RWPE2 (cell line): ENCODE data around the gene NFASC.

Experiments
- ATAC-seq: fragments of 200-7000 bp; cut with Tn5 transposase; 3 replicates; pipeline ENCODE4 v1.9.1; 2021; ENCODE audit warnings: low read depth
- DNase-seq: peaks from one replicate; pipeline ENCODE4 v3.0.0-alpha.2; 2020; ENCODE audit warnings: low spot score
- H3K27ac ChIP-seq: fragments of 450-650 bp; 2 replicates; pipeline ENCODE4 v1.5.1; 2017; ENCODE audit warnings: mild to moderate bottlenecking; ENCODE audit not compliant: poor library complexity, severe bottlenecking
- H3K27me3 ChIP-seq: fragments of 250-450 bp; sonication (Bioruptor Pico); 2 replicates; pipeline ENCODE4 v1.5.1; 2021; ENCODE audit warnings: mild to moderate bottlenecking, moderate library complexity; ENCODE audit not compliant: insufficient read depth, poor library complexity, severe bottlenecking
- H3K36me3 ChIP-seq: fragments of 250-450 bp; sonication (Bioruptor Pico); 2 replicates; pipeline ENCODE4 v1.5.1; 2020; ENCODE audit warnings: low read depth, mild to moderate bottlenecking, moderate library complexity
- H3K4me1 ChIP-seq: fragments of 250-450 bp; sonication (Bioruptor Pico); 2 replicates; pipeline ENCODE4 v1.5.1; 2021; ENCODE audit warnings: mild to moderate bottlenecking, moderate library complexity; ENCODE audit not compliant: insufficient read depth, poor library complexity, severe bottlenecking
- H3K4me3 ChIP-seq: fragments of 250-450 bp; sonication (Bioruptor Pico); 2 replicates; pipeline ENCODE4 v1.5.1; 2021; ENCODE audit warnings: mild to moderate bottlenecking, moderate library complexity; ENCODE audit not compliant: severe bottlenecking
- H3K9me3 ChIP-seq: fragments of 250-450 bp; sonication (Bioruptor Pico); 2 replicates; pipeline ENCODE4 v1.5.1; 2021; ENCODE audit warnings: mild to moderate bottlenecking, moderate library complexity; ENCODE audit not compliant: severe bottlenecking
- TF ChIP-seq, protein P1 (sequence below): fragments of 450-650 bp; IDR thresholded peaks from one replicate; pipeline ENCODE4 v1.5.1; 2017; ENCODE audit warnings: mild to moderate bottlenecking, moderate library complexity; ENCODE audit not compliant: poor library complexity, severe bottlenecking

The NFASC gene

DNA sequence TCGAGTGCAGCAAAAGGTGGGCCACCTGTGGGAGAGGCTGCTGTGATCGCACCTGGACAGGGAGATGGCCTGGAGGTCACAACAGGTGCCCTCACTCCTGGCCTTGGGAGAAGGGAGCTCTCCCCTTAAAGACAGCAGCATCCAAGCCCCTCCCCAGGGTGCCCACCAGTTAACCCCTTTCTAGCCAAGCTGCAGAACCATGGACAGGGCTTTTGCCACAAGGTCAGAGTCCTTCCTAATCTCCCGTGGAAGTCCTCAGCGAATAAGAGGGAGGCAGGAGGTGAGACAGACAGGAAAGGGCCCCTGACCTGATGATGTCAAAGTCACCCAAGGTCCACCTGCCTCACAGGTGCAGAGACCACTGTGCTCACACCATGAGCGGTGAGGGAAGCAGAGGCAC, 174.1 kb downstream of the NFASC start:
- ATAC-seq (no peak), DNase-seq (no peak)
- TF ChIP-seq, protein P1, sequence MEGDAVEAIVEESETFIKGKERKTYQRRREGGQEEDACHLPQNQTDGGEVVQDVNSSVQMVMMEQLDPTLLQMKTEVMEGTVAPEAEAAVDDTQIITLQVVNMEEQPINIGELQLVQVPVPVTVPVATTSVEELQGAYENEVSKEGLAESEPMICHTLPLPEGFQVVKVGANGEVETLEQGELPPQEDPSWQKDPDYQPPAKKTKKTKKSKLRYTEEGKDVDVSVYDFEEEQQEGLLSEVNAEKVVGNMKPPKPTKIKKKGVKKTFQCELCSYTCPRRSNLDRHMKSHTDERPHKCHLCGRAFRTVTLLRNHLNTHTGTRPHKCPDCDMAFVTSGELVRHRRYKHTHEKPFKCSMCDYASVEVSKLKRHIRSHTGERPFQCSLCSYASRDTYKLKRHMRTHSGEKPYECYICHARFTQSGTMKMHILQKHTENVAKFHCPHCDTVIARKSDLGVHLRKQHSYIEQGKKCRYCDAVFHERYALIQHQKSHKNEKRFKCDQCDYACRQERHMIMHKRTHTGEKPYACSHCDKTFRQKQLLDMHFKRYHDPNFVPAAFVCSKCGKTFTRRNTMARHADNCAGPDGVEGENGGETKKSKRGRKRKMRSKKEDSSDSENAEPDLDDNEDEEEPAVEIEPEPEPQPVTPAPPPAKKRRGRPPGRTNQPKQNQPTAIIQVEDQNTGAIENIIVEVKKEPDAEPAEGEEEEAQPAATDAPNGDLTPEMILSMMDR, result no peak
- no peaks in the 10 kb centered on the region for H3K4me1 ChIP-seq
- no peak overlapping the region for H3K4me3 ChIP-seq
- H3K27me3 ChIP-seq, result peaks cover 44% of the 10 kb centered on the region
- no peak overlapping the region for H3K27ac ChIP-seq
- no peaks in the 10 kb centered on the region for H3K36me3 ChIP-seq
- H3K9me3 ChIP-seq, result no peaks in the 10 kb centered on the region

- no peaks in the 10 kb centered on the region for H3K36me3 ChIP-seq
- no peak for DNase-seq
- H3K4me1 ChIP-seq, result no peaks in the 10 kb centered on the region
- no peak for ATAC-seq
- TF ChIP-seq, protein P1, result no peak
- peaks cover 44% of the 10 kb centered on the region for H3K27me3 ChIP-seq
- H3K9me3 ChIP-seq, result no peaks in the 10 kb centered on the region
- no peak overlapping the region for H3K4me3 ChIP-seq
- no peak overlapping the region for H3K27ac ChIP-seq
Measured at GRCh38 chr1:205045146-205045545, 174.5 kb downstream of the NFASC start.

GRCh38 chr1:205046870-205047269, 176.2 kb downstream of the NFASC start:
- H3K36me3 ChIP-seq, result no peaks in the 10 kb centered on the region
- no peaks in the 10 kb centered on the region for H3K9me3 ChIP-seq
- no peaks in the 10 kb centered on the region for H3K4me1 ChIP-seq
- no peak for ATAC-seq
- TF ChIP-seq, protein P1, result no peak
- no peak for DNase-seq
- no peak overlapping the region for H3K27ac ChIP-seq
- no peak overlapping the region for H3K4me3 ChIP-seq
- H3K27me3 ChIP-seq, result peaks cover 33% of the 10 kb centered on the region

DNA sequence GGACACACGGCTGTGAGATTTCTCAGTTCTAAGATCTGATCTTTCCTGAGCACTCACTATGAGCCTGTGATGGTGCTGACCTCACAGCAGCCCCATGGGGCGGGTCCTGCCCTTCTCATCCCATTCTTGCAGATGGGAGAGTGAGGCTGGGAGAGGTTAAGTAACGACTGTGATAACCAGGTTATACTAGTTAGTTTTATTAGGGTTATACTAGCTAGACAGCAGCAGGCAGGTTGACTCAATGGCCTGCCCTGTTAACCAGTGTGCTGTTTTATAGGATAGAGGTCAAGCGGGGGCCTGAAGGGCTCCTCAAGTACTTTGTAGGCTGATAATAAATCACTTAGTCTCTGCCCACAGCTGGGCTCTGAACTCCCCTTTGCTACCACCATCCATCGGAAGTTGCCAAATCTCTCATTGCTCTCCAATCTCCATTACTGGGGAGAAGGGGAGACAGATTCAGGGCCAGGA, 177.1 kb downstream of the NFASC start:
- ATAC-seq, result no peak
- peaks cover 23% of the 10 kb centered on the region for H3K27me3 ChIP-seq

DNA sequence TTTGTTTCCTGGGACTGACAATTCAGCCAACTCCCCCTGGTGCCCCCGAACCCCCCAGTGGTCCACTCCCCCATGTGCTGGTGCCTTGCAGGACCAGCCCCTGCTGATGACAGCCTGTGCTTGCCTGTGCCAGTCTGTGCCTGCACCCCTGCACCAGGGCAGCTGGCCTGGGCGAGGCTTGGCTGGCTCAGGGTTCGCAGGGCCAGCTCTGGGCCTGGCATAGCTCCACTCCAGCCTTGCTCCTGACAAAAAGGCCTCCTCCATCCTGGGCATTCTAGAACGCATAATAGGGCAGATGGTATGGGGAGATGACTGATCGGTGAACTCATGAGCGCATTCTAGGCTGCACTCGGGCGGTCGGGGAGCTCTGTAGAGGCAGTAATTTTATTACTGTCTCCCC, 177.7 kb downstream of the NFASC start:
- Histone ChIP-seq H3K36me3 (no peaks in the 10 kb centered on the region), H3K4me3 (no peak overlapping the region), H3K4me1 (no peaks in the 10 kb centered on the region), H3K27me3 (peaks cover 21% of the 10 kb centered on the region), H3K9me3 (no peaks in the 10 kb centered on the region), H3K27ac (no peak overlapping the region)
- TF ChIP-seq, protein P1, result no peak
- ATAC-seq, result no peak
- DNase-seq, result no peak

More for the DNA sequence above, 177.1 kb downstream of the NFASC start:
- Histone ChIP-seq H3K9me3 (no peaks in the 10 kb centered on the region), H3K36me3 (no peaks in the 10 kb centered on the region), H3K27ac (no peak overlapping the region), H3K4me3 (no peak overlapping the region), H3K4me1 (no peaks in the 10 kb centered on the region)
- TF ChIP-seq, protein P1, result no peak
- DNase-seq, result no peak
